H9 (cell line): ENCODE results near the gene DOC2A. TPM values are rescaled to one million over a fixed set of nuclear protein-coding genes. Genes with fewer than 3 reads are reported as not detected.

ENCODE experiments used
- DNase-seq: peaks from one replicate; pipeline ENCODE4 v3.0.0-alpha.2; 2017
- H2AFZ ChIP-seq: one replicate; pipeline ENCODE4 v1.6.1; 2013; ENCODE audit warnings: mild to moderate bottlenecking, low read length, control low read depth, moderate library complexity
- H2AK5ac ChIP-seq: 2 replicates; pipeline ENCODE4 v1.6.1; 2013; ENCODE audit warnings: low read length, control low read depth, mixed read lengths; ENCODE audit not compliant: insufficient read length
- H2BK120ac ChIP-seq: one replicate; pipeline ENCODE4 v1.6.1; 2013; ENCODE audit warnings: low read depth, mild to moderate bottlenecking, low read length, control low read depth, inconsistent platforms; ENCODE audit not compliant: poor library complexity, severe bottlenecking
- H2BK12ac ChIP-seq: 2 replicates; pipeline ENCODE4 v1.6.1; 2013; ENCODE audit warnings: low read length, control low read depth, mixed read lengths, low read depth; ENCODE audit not compliant: insufficient read length
- H2BK15ac ChIP-seq: 2 replicates; pipeline ENCODE4 v1.6.1; 2013; ENCODE audit warnings: low read depth, low read length, control low read depth
- H2BK20ac ChIP-seq: one replicate; pipeline ENCODE4 v1.6.1; 2013; ENCODE audit warnings: low read depth, mild to moderate bottlenecking, low read length, control low read depth, inconsistent platforms; ENCODE audit not compliant: poor library complexity, severe bottlenecking
- H2BK5ac ChIP-seq: 2 replicates; pipeline ENCODE4 v1.6.1; 2013; ENCODE audit warnings: low read length, control low read depth, mixed read lengths; ENCODE audit not compliant: insufficient read length
- H3K14ac ChIP-seq: 2 replicates; pipeline ENCODE4 v1.6.1; 2013; ENCODE audit warnings: low read length, control low read depth; ENCODE audit not compliant: insufficient read depth
- H3K18ac ChIP-seq: 2 replicates; pipeline ENCODE4 v1.6.1; 2013; ENCODE audit warnings: low read depth, mild to moderate bottlenecking, mixed read lengths, low read length, control low read depth; ENCODE audit not compliant: insufficient read length
- H3K23ac ChIP-seq: 2 replicates; pipeline ENCODE4 v1.6.1; 2013; ENCODE audit warnings: low read length, control low read depth, mixed read lengths, low read depth; ENCODE audit not compliant: insufficient read length
- H3K23me2 ChIP-seq: 2 replicates; pipeline ENCODE4 v1.6.1; 2013; ENCODE audit warnings: low read depth, mild to moderate bottlenecking, mixed read lengths, low read length, control low read depth; ENCODE audit not compliant: insufficient read length, poor library complexity, severe bottlenecking
- H3K27ac ChIP-seq: 2 replicates; pipeline ENCODE4 v1.5.1; 2013; ENCODE audit warnings: low read length, control low read depth, mixed read lengths, low read depth; ENCODE audit not compliant: insufficient read length
- H3K27me3 ChIP-seq: 2 replicates; pipeline ENCODE4 v1.6.1; 2013; ENCODE audit warnings: low read length, control low read depth, inconsistent platforms; ENCODE audit not compliant: insufficient read depth
- H3K4ac ChIP-seq: 2 replicates; pipeline ENCODE4 v1.6.1; 2013; ENCODE audit warnings: low read depth, mild to moderate bottlenecking, control low read depth, inconsistent platforms, low read length, moderate library complexity
- H3K4me1 ChIP-seq: 2 replicates; pipeline ENCODE4 v1.6.1; 2013; ENCODE audit warnings: low read length, control low read depth, inconsistent platforms; ENCODE audit not compliant: insufficient read depth
- H3K4me2 ChIP-seq: 2 replicates; pipeline ENCODE4 v1.6.1; 2013; ENCODE audit warnings: low read length, control low read depth, mixed read lengths; ENCODE audit not compliant: insufficient read length, insufficient read depth
- H3K56ac ChIP-seq: 2 replicates; pipeline ENCODE4 v1.6.1; 2013; ENCODE audit warnings: low read depth, mild to moderate bottlenecking, mixed read lengths, low read length, control low read depth; ENCODE audit not compliant: insufficient read length
- H3K79me1 ChIP-seq: 2 replicates; pipeline ENCODE4 v1.6.1; 2013; ENCODE audit warnings: low read depth, mild to moderate bottlenecking, moderate library complexity, low read length, control low read depth, inconsistent platforms; ENCODE audit not compliant: insufficient read depth, poor library complexity, severe bottlenecking
- H3K79me2 ChIP-seq: 2 replicates; pipeline ENCODE4 v1.6.1; 2013; ENCODE audit warnings: low read length, control low read depth, inconsistent platforms; ENCODE audit not compliant: insufficient read depth
- H3K9ac ChIP-seq: 2 replicates; pipeline ENCODE4 v1.6.1; 2013; ENCODE audit warnings: low read length, control low read depth, mixed read lengths; ENCODE audit not compliant: insufficient read length; ENCODE audit errors: extremely low read depth
- H3K9me3 ChIP-seq: one replicate; pipeline ENCODE4 v1.6.1; 2013; ENCODE audit warnings: low read depth, low read length, inconsistent platforms; ENCODE audit not compliant: control insufficient read depth
- H3T11ph ChIP-seq: one replicate; pipeline ENCODE4 v1.6.1; 2013; ENCODE audit warnings: mild to moderate bottlenecking, low read length, control low read depth, inconsistent platforms
- H4K20me1 ChIP-seq: one replicate; pipeline ENCODE4 v1.6.1; 2013; ENCODE audit not compliant: control insufficient read depth, insufficient read length, insufficient read depth
- H4K5ac ChIP-seq: 2 replicates; pipeline ENCODE4 v1.6.1; 2013; ENCODE audit warnings: low read depth, mild to moderate bottlenecking, mixed read lengths, low read length, control low read depth; ENCODE audit not compliant: insufficient read length
- H4K8ac ChIP-seq: replicated peaks from 2 replicates; pipeline ENCODE4 v1.6.1; 2013; ENCODE audit warnings: low read length, control low read depth, mixed read lengths, low read depth; ENCODE audit not compliant: insufficient read length
- H4K91ac ChIP-seq: 2 replicates; pipeline ENCODE4 v1.6.1; 2013; ENCODE audit warnings: low read depth, mild to moderate bottlenecking, moderate library complexity, mixed read lengths, low read length, control low read depth; ENCODE audit not compliant: insufficient read length
- H3K27ac Mint-ChIP-seq, 3 experiments: 2 replicates in 2 of 3; 3 replicates in 1 of 3; pipeline ENCODE4 v1.8.0; 2020 to 2021; ENCODE audit warnings: mixed read lengths in 3 of 3, mild to moderate bottlenecking in 1 of 3, moderate library complexity in 1 of 3
- H3K27me3 Mint-ChIP-seq: 2 replicates; pipeline ENCODE4 v1.8.0; 2021; ENCODE audit warnings: low read depth, mild to moderate bottlenecking, moderate library complexity, mixed read lengths
- H3K36me3 Mint-ChIP-seq, 3 experiments: 2 replicates in 2 of 3; 3 replicates in 1 of 3; pipeline ENCODE4 v1.8.0; 2020 to 2021; ENCODE audit warnings: low read depth in 3 of 3, mixed read lengths in 3 of 3; ENCODE audit not compliant: insufficient read depth in 1 of 3
- H3K4me1 Mint-ChIP-seq, 2 experiments: 2 replicates each; pipeline ENCODE4 v1.8.0; 2020; ENCODE audit warnings: mixed read lengths in 2 of 2
- H3K4me3 Mint-ChIP-seq, 2 experiments: 2 replicates in 1 of 2; 3 replicates in 1 of 2; pipeline ENCODE4 v1.8.0; 2020 to 2021; ENCODE audit warnings: mild to moderate bottlenecking in 2 of 2, mixed read lengths in 2 of 2, moderate library complexity in 1 of 2
- H3K9me3 Mint-ChIP-seq, 2 experiments: 2 replicates in 1 of 2; 3 replicates in 1 of 2; pipeline ENCODE4 v1.8.0; 2020; ENCODE audit warnings: mild to moderate bottlenecking in 2 of 2, mixed read lengths in 2 of 2, moderate library complexity in 1 of 2
- WGBS: extraction: QIAGEN DNeasy Blood & Tissue Kit; methylation state at CpG from one replicate; pipeline ENCODE4 v1.1.7; 2013; ENCODE audit warnings: missing lambda C conversion rate, low lambda C conversion rate, mixed read lengths; ENCODE audit not compliant: insufficient read length; ENCODE audit errors: extremely low coverage; 5-methylcytosine and 5-hydroxymethylcytosine counted together
- total RNA-seq: library from RNA; stranded (reverse); gene quantifications from 2 replicates; pipeline ENCODE4 v1.2.1, GENCODE V29; 2021
- TF ChIP-seq, protein P1 (sequence below): fragments of 200-600 bp; sonication (generic); conservative IDR thresholded peaks from 3 replicates; pipeline ENCODE4 v1.8.0; 2021; ENCODE audit warnings: antibody characterized with exemption, mild to moderate bottlenecking

DOC2A gene
- total RNA-seq, 1 experiment from 2014 or later: 12.2 TPM

DNA sequence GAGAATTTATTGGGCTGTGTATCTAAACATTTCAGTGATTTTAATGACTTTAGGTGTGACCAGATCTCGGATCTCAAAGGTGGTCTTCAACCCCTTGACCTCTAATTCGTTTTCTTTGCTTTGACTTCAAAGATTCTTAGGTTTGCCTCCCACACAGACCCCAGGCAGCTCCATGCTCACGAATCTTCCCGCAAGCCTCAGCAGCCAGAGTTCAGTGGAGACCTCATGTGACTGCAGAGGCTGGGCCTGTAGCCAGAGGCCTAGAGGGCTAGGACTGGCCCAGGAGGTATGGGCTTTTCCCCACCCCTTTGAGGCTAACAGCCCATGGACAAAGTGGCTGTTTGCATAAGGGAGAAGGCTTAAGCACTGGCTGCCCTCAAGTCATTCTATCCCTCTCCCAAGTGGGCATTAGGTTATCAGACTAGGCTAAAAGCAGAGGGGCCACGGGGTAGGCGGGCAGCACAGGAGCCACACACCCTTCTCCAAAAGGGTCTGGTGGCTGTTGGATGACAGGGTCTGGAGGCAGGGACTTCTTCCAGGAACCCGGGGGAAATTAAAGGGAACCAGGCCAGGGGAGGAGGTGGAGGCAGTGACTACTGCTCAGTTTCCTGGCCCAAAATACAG lies 18.4 kb downstream of the DOC2A start:
- Histone ChIP-seq H3T11ph (no peak overlapping the region), H3K79me1 (no peaks in the 10 kb centered on the region), H3K27ac (no peak overlapping the region), H3K56ac (no peak overlapping the region), H3K4me1 (no peaks in the 10 kb centered on the region), H4K91ac (no peak overlapping the region), H3K79me2 (no peaks in the 10 kb centered on the region; the same call in 1 of the 2 replicates), H2BK20ac (no peak overlapping the region), H2BK120ac (no peak overlapping the region), H3K27me3 (no peaks in the 10 kb centered on the region), H3K23me2 (peaks cover 9% of the 10 kb centered on the region), H2AK5ac (no peak overlapping the region), H2BK15ac (no peak overlapping the region), H3K14ac (no peak overlapping the region), H4K20me1 (no peaks in the 10 kb centered on the region), H3K9me3 (no peaks in the 10 kb centered on the region), H2AFZ (no peak overlapping the region), H2BK5ac (no peak overlapping the region), H3K18ac (no peak overlapping the region), H4K5ac (no peak overlapping the region), H3K4me2 (no peak overlapping the region), H4K8ac (no peak overlapping the region), H3K23ac (no peak overlapping the region), H2BK12ac (no peak overlapping the region), H3K4ac (no peak overlapping the region), H3K9ac (no peak overlapping the region)
- Mint-ChIP-seq H3K27me3 (no peaks in the 10 kb centered on the region; the same call in 1 of the 2 replicates), H3K4me3 (no peak overlapping the region; a peak in 1 of 5 replicates), H3K27ac (peak overlapping the region in 2 of 3 experiments; percentile 8 to 36; a peak in 2 of 7 replicates), H3K36me3 (peaks cover 10 to 59% (median 40%) of the 10 kb centered on the region in 3 experiments), H3K9me3 (no peaks in the 10 kb centered on the region), H3K4me1 (peaks cover 15 to 18% of the 10 kb centered on the region in 2 experiments)
- TF ChIP-seq, protein P1, sequence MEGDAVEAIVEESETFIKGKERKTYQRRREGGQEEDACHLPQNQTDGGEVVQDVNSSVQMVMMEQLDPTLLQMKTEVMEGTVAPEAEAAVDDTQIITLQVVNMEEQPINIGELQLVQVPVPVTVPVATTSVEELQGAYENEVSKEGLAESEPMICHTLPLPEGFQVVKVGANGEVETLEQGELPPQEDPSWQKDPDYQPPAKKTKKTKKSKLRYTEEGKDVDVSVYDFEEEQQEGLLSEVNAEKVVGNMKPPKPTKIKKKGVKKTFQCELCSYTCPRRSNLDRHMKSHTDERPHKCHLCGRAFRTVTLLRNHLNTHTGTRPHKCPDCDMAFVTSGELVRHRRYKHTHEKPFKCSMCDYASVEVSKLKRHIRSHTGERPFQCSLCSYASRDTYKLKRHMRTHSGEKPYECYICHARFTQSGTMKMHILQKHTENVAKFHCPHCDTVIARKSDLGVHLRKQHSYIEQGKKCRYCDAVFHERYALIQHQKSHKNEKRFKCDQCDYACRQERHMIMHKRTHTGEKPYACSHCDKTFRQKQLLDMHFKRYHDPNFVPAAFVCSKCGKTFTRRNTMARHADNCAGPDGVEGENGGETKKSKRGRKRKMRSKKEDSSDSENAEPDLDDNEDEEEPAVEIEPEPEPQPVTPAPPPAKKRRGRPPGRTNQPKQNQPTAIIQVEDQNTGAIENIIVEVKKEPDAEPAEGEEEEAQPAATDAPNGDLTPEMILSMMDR: no peak
- no peak for DNase-seq
- no CpG with 5 or more reads among the region's 7 CpGs for WGBS
